H1 (cell line): Measurements from ENCODE around the gene TLE4. TPM values are rescaled to one million over a fixed set of nuclear protein-coding genes. Genes with fewer than 3 reads are reported as not detected.

Experiments
- JUN ChIP-seq: IDR thresholded peaks from 2 replicates; pipeline ENCODE4 v1.6.1; 2011; ENCODE audit warnings: low read depth, mild to moderate bottlenecking, improper control_type of control experiment, low read length
- RXRA ChIP-seq: IDR thresholded peaks from 2 replicates; pipeline ENCODE4 v1.6.1; 2011; ENCODE audit warnings: low read depth, mild to moderate bottlenecking, low read length, moderate library complexity; ENCODE audit not compliant: insufficient read depth
- SP1 ChIP-seq: IDR thresholded peaks from 2 replicates; pipeline ENCODE4 v1.6.1; 2011; ENCODE audit warnings: low read depth, low read length
- YY1 ChIP-seq: IDR thresholded peaks from 2 replicates; pipeline ENCODE4 v1.6.1; 2011; ENCODE audit warnings: low read depth, mild to moderate bottlenecking, low read length
- polyA plus RNA-seq, 7 experiments: library from polyadenylated mRNA; depleted of rRNA in 3 of 7; stranded (reverse) in 5 of 7; unstranded in 2 of 7; fragments of >200 nt in 5 of 7; fragments of 200-250 nt in 2 of 7; gene quantifications; 1 replicate in 5 of 7; 2 replicates in 1 of 7; 4 replicates in 1 of 7; pipeline versions ENCODE4 v1.2.1 to v1.2.3, GENCODE V29; 2011 to 2013; ENCODE audit warnings: missing spikeins in 2 of 7, mixed read lengths in 2 of 7
- total RNA-seq: library from RNA; stranded (reverse); fragmentation: NEBNext Ultra II Directional; extraction: Animal tissue kit (Norgen Biotek cat#: 25700); gene quantifications from 2 replicates; pipeline ENCODE4 v1.2.1, GENCODE V29; 2021

TLE4 gene
- total and polyA plus RNA-seq, 2 of the 8 experiments (the other 6 are each of a cell fraction or from before 2014, with no cell fraction given): 32.4 to 36.9 TPM

- TF ChIP-seq SP1 (no peak), JUN (no peak), YY1 (no peak), RXRA (no peak)
These were observed 28.7 kb downstream of the TLE4 start (continued) for GRCh38 chr9:79600466-79600865.
